Trophoblast cell (in vitro differentiated cells and primary cell): Measurements from ENCODE around the gene MTCL3.

Experiments used
- DNase-seq, 2 donors: peaks; one replicate each; pipeline ENCODE4 v3.0.0-alpha.2; 2016
- H2AFZ ChIP-seq: 2 replicates; pipeline ENCODE4 v1.6.1; 2013; ENCODE audit warnings: low read length, moderate library complexity, mild to moderate bottlenecking; ENCODE audit not compliant: insufficient read depth, poor library complexity
- H2AK5ac ChIP-seq: 2 replicates; pipeline ENCODE4 v1.6.1; 2013; ENCODE audit warnings: mild to moderate bottlenecking, low read length
- H2BK120ac ChIP-seq: 2 replicates; pipeline ENCODE4 v1.6.1; 2013; ENCODE audit warnings: low read length, mild to moderate bottlenecking, moderate library complexity; ENCODE audit not compliant: insufficient read depth, poor library complexity
- H2BK12ac ChIP-seq: 2 replicates; pipeline ENCODE4 v1.6.1; 2013; ENCODE audit warnings: mild to moderate bottlenecking, low read length, moderate library complexity
- H2BK5ac ChIP-seq: 2 replicates; pipeline ENCODE4 v1.6.1; 2013; ENCODE audit warnings: low read length, low read depth, moderate library complexity, mild to moderate bottlenecking; ENCODE audit not compliant: poor library complexity
- H3K14ac ChIP-seq: 2 replicates; pipeline ENCODE4 v1.6.1; 2013; ENCODE audit warnings: mild to moderate bottlenecking, low read length
- H3K18ac ChIP-seq: 2 replicates; pipeline ENCODE4 v1.6.1; 2013; ENCODE audit warnings: mild to moderate bottlenecking, low read length
- H3K23ac ChIP-seq: 2 replicates; pipeline ENCODE4 v1.6.1; 2013; ENCODE audit warnings: low read length
- H3K27ac ChIP-seq: 2 replicates; pipeline ENCODE4 v1.5.1; 2013; ENCODE audit warnings: low read depth, mild to moderate bottlenecking, inconsistent platforms, low read length, moderate library complexity
- H3K27me3 ChIP-seq: 2 replicates; pipeline ENCODE4 v1.6.1; 2013; ENCODE audit warnings: inconsistent platforms, mild to moderate bottlenecking, low read length, moderate library complexity; ENCODE audit not compliant: insufficient read depth
- H3K36me3 ChIP-seq, 2 experiments: 1 replicate in 1 of 2; 2 replicates in 1 of 2; pipeline ENCODE4 v1.6.1; 2013; ENCODE audit warnings: low read length in 2 of 2, mild to moderate bottlenecking in 2 of 2, moderate library complexity in 1 of 2; ENCODE audit not compliant: insufficient read depth in 2 of 2, control insufficient read depth in 1 of 2
- H3K4ac ChIP-seq: 2 replicates; pipeline ENCODE4 v1.6.1; 2013; ENCODE audit warnings: low read depth, mild to moderate bottlenecking, low read length, moderate library complexity
- H3K4me1 ChIP-seq, 2 experiments: 1 replicate in 1 of 2; 2 replicates in 1 of 2; pipeline ENCODE4 v1.6.1; 2013; ENCODE audit warnings: low read length in 2 of 2, mild to moderate bottlenecking in 2 of 2, moderate library complexity in 1 of 2; ENCODE audit not compliant: insufficient read depth in 2 of 2, control insufficient read depth in 1 of 2
- H3K4me2 ChIP-seq: 2 replicates; pipeline ENCODE4 v1.6.1; 2013; ENCODE audit warnings: inconsistent platforms, mild to moderate bottlenecking, low read length, moderate library complexity
- H3K4me3 ChIP-seq: 2 replicates; pipeline ENCODE4 v1.5.1; 2013; ENCODE audit warnings: mild to moderate bottlenecking, low read depth, low read length, inconsistent platforms
- H3K79me1 ChIP-seq: one replicate; pipeline ENCODE4 v1.6.1; 2013; ENCODE audit warnings: low read length
- H3K79me2 ChIP-seq: 2 replicates; pipeline ENCODE4 v1.6.1; 2013; ENCODE audit warnings: low read length, mild to moderate bottlenecking; ENCODE audit not compliant: control insufficient read depth, insufficient read depth, poor library complexity
- H3K9ac ChIP-seq: 2 replicates; pipeline ENCODE4 v1.6.1; 2013; ENCODE audit warnings: mild to moderate bottlenecking, low read length
- H3K9me3 ChIP-seq: 2 replicates; pipeline ENCODE4 v1.6.1; 2013; ENCODE audit warnings: low read depth, mild to moderate bottlenecking, control low read depth, inconsistent platforms, low read length; ENCODE audit not compliant: insufficient read depth
- H4K12ac ChIP-seq: 2 replicates; pipeline ENCODE4 v1.6.1; 2013; ENCODE audit warnings: low read depth, mild to moderate bottlenecking, low read length, moderate library complexity
- H4K8ac ChIP-seq: 2 replicates; pipeline ENCODE4 v1.6.1; 2013; ENCODE audit warnings: low read depth, mild to moderate bottlenecking, low read length, moderate library complexity
- H4K91ac ChIP-seq: one replicate; pipeline ENCODE4 v1.6.1; 2013; ENCODE audit warnings: low read depth, mild to moderate bottlenecking, low read length, moderate library complexity
- WGBS: extraction: QIAGEN DNeasy Blood & Tissue Kit; methylation state at CpG from one replicate; pipeline ENCODE4 v1.1.7; 2013; ENCODE audit warnings: missing lambda C conversion rate; ENCODE audit not compliant: insufficient read length, insufficient coverage; ENCODE audit errors: extremely low coverage; 5-methylcytosine and 5-hydroxymethylcytosine counted together

The MTCL3 gene

GRCh38 chr6:127464881-127465459 lies 54.2 kb downstream of the MTCL3 start:
- H2AK5ac ChIP-seq = no peak overlapping the region
- no peak overlapping the region for H3K9ac ChIP-seq
- H3K27me3 ChIP-seq = no peaks in the 10 kb centered on the region
- no peak overlapping the region for H4K91ac ChIP-seq
- H3K23ac ChIP-seq = no peak overlapping the region
- H4K8ac ChIP-seq = no peak overlapping the region
- no peak overlapping the region for H2BK120ac ChIP-seq
- H3K14ac ChIP-seq = no peak overlapping the region
- no peak overlapping the region for H3K4me2 ChIP-seq
- no peak overlapping the region for H4K12ac ChIP-seq
- no peaks in the 10 kb centered on the region for H3K4me1 ChIP-seq
- H3K4me3 ChIP-seq = no peak overlapping the region
- H3K4ac ChIP-seq = no peak overlapping the region
- no CpG with 5 or more reads among the region's 3 CpGs for WGBS
- H3K27ac ChIP-seq = no peak overlapping the region
- no peak overlapping the region for H3K18ac ChIP-seq
- peak; percentile 38 to 71 for DNase-seq
- H3K36me3 ChIP-seq = no peaks in the 10 kb centered on the region
- no peak overlapping the region for H2BK12ac ChIP-seq
- no peaks in the 10 kb centered on the region for H3K9me3 ChIP-seq
- no peaks in the 10 kb centered on the region for H3K79me2 ChIP-seq
- no peaks in the 10 kb centered on the region for H3K79me1 ChIP-seq
- no peak overlapping the region for H2AFZ ChIP-seq
- H2BK5ac ChIP-seq = no peak overlapping the region

- H3K4me2 ChIP-seq = no peak overlapping the region
- H2BK120ac ChIP-seq = no peak overlapping the region
- no peak overlapping the region for H4K91ac ChIP-seq
- no peak overlapping the region for H2AFZ ChIP-seq
- no peaks in the 10 kb centered on the region for H3K79me1 ChIP-seq
- no peak overlapping the region for H4K12ac ChIP-seq
- H3K27me3 ChIP-seq = no peaks in the 10 kb centered on the region
- no peak overlapping the region for H3K4me3 ChIP-seq
- no peak overlapping the region for H3K23ac ChIP-seq
- no peak overlapping the region for H3K18ac ChIP-seq
- no peak overlapping the region for H3K14ac ChIP-seq
- no peak overlapping the region for H3K9ac ChIP-seq
- H3K9me3 ChIP-seq = no peaks in the 10 kb centered on the region
- no peak for DNase-seq
- no CpG with 5 or more reads among the region's 6 CpGs for WGBS
- H3K79me2 ChIP-seq = no peaks in the 10 kb centered on the region
- no peaks in the 10 kb centered on the region for H3K36me3 ChIP-seq
- no peak overlapping the region for H2BK5ac ChIP-seq
- H3K27ac ChIP-seq = no peak overlapping the region
- no peak overlapping the region for H2AK5ac ChIP-seq
- no peak overlapping the region for H4K8ac ChIP-seq
- no peak overlapping the region for H3K4ac ChIP-seq
- H2BK12ac ChIP-seq = no peak overlapping the region
- H3K4me1 ChIP-seq = no peaks in the 10 kb centered on the region
These were observed 54.8 kb downstream of the MTCL3 start for GRCh38 chr6:127464161-127464880.

GRCh38 chr6:127463056-127463455 lies 56.1 kb downstream of the MTCL3 start:
- no peak overlapping the region for H2AFZ ChIP-seq
- no peak overlapping the region for H3K23ac ChIP-seq
- H3K9ac ChIP-seq = no peak overlapping the region
- no peaks in the 10 kb centered on the region for H3K79me2 ChIP-seq
- H2BK12ac ChIP-seq = no peak overlapping the region
- WGBS = no CpG with 5 or more reads among the region's 5 CpGs
- H2BK120ac ChIP-seq = no peak overlapping the region
- H3K79me1 ChIP-seq = no peaks in the 10 kb centered on the region
- no peak overlapping the region for H3K18ac ChIP-seq
- no peak overlapping the region for H3K4me2 ChIP-seq
- no peak overlapping the region for H3K27ac ChIP-seq
- no peak overlapping the region for H4K8ac ChIP-seq
- no peaks in the 10 kb centered on the region for H3K9me3 ChIP-seq
- H2AK5ac ChIP-seq = no peak overlapping the region
- H4K91ac ChIP-seq = no peak overlapping the region
- no peak overlapping the region for H3K4ac ChIP-seq
- no peaks in the 10 kb centered on the region for H3K4me1 ChIP-seq
- no peak for DNase-seq
- no peak overlapping the region for H3K4me3 ChIP-seq
- H3K14ac ChIP-seq = no peak overlapping the region
- no peak overlapping the region for H4K12ac ChIP-seq
- H3K36me3 ChIP-seq = no peaks in the 10 kb centered on the region
- no peaks in the 10 kb centered on the region for H3K27me3 ChIP-seq
- no peak overlapping the region for H2BK5ac ChIP-seq

- no peak overlapping the region for H3K18ac ChIP-seq
- no peak overlapping the region for H2BK12ac ChIP-seq
- no peaks in the 10 kb centered on the region for H3K4me1 ChIP-seq
- no peak overlapping the region for H2BK5ac ChIP-seq
- H2AFZ ChIP-seq = no peak overlapping the region
- no CpG with 5 or more reads among the region's 2 CpGs for WGBS
- H3K79me2 ChIP-seq = no peaks in the 10 kb centered on the region
- no peaks in the 10 kb centered on the region for H3K27me3 ChIP-seq
- H3K23ac ChIP-seq = no peak overlapping the region
- no peak overlapping the region for H4K8ac ChIP-seq
- H3K14ac ChIP-seq = no peak overlapping the region
- no peak for DNase-seq
- H3K9ac ChIP-seq = no peak overlapping the region
- no peaks in the 10 kb centered on the region for H3K9me3 ChIP-seq
- H3K36me3 ChIP-seq = no peaks in the 10 kb centered on the region
- no peak overlapping the region for H2BK120ac ChIP-seq
- no peak overlapping the region for H3K4ac ChIP-seq
- no peak overlapping the region for H3K4me3 ChIP-seq
- H3K27ac ChIP-seq = no peak overlapping the region
- no peak overlapping the region for H4K91ac ChIP-seq
- no peak overlapping the region for H3K4me2 ChIP-seq
- no peak overlapping the region for H4K12ac ChIP-seq
- no peaks in the 10 kb centered on the region for H3K79me1 ChIP-seq
- no peak overlapping the region for H2AK5ac ChIP-seq
These were observed 56.8 kb downstream of the MTCL3 start for GRCh38 chr6:127462376-127462775.
